Mesenteric fat pad (tissue), 1 donor: ENCODE data around the gene CCDC81. TPM values are rescaled to one million over a fixed set of nuclear protein-coding genes. Genes with fewer than 3 reads are reported as not detected.
"Not testable (repeated sequence)": the region's sequence is repeated elsewhere in the genome, so short reads cannot be mapped to it uniquely, and the experiment has no call there.

Source experiments
- DNase-seq: peaks from one replicate; pipeline ENCODE4 v3.0.0-alpha.2; 2020; ENCODE audit warnings: low spot score
- total RNA-seq: library from RNA; stranded (reverse); fragmentation: NEBNext Ultra II Directional; extraction: Animal tissue kit (Norgen Biotek cat#: 25700); gene quantifications from one replicate; pipeline ENCODE4 v1.2.1, GENCODE V29; 2021
- donor health status: DM: yes; HTN: yes; CAD: no.

The CCDC81 gene
- total RNA-seq, 1 donor from 2014 or later = 0.64 TPM

DNA sequence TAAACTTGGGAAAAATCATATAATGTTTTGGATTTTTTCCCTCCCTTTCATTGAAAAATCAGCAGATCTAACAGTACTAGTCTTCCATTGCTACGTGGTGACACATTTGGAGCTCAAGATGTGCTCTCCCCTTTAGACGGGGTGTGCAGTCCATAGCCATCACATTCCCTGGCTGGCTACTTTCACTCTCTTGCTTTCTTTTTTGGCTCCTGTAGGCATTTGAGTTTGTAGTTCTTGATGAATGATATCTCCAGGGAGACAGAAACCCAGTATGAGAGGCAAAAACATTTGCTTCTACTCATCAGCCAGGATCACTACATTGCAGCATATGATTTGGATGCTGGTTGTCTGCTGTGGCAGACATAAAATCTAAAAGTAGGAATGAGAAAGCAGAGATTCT, 12.1 kb downstream of the CCDC81 start:
- no peak for DNase-seq

DNA sequence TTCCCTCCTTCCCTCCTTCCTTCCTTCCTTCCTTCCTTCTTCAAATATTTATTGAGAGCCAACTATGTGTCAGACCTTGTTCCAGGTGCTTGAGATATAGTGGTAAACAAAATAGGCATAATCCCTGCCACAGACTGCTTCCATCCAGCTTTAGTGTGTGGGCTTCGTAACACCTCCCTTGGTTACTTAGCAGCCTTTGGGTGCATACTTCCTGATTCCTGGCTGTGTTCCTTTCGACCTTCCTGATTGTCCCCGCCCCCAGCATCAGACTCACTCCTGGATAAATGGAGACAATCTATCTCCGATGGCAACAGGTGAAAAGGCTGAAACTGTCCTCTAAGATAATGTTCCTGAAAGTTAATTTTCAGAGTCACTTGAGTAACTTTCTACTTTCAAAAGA, 13.5 kb downstream of the CCDC81 start:
- no peak for DNase-seq

DNA sequence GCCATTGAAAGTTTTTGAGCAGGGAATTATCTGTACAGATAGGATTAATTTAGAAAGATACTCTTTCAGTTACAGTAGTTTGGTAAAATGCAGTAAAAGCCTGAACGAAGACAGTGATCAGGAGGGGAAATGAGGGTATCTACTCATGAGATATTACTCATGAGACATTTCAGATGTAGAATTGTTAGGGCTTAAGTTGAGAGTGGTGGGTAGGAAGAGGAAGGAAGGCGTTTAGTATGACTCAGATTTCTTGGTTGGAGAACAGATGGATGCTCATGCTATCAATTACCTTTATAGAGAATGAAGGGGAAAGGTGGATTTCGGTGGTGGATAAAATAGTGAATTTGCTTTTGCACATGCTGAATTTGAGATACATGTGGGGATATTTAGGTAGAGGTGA, 15.8 kb downstream of the CCDC81 start:
- DNase-seq = no peak

DNA sequence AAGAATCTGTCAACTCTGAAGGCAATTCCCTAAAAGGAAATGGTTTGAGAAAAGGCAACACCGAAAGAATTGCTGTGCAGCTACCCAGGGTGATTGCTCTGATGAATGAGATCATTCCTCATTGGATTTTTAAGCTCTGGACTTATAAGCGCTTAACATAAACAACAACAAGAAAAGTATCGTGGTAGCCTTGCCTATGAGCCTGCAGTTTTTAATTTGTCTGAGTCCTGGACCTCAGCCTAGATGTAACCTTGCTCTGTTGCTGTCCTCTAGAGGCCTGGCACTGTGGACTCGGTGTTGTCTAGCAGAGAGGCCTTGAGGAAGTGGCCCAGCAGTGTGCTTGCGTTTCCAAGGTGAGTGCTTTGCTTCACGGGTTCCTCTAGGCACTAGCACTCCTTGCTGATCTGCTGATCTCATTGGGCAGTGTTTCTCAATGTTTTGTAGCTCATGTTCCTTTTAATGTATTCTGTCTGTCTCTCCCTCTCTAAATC, 20.4 kb downstream of the CCDC81 start:
- DNase-seq = no peak

DNA sequence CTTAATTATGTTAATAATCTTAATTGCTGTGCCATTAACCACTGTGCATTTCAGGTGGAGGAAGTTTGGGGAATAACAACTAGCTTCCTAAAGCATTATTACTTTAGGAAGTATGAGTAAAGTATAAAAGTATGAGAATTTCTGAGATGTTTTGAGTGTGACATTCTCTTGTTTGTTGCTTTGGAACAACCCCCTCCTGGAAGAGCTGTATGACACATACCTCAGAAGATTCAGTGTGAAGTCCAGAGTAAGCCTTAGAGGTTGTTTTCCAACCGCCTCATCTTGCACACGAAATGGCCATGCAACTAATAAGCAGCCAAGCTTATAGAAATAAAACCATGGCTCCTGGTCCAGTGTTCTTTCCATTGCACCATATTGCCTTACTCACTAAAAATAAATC, 21.7 kb downstream of the CCDC81 start:
- no peak for DNase-seq

DNA sequence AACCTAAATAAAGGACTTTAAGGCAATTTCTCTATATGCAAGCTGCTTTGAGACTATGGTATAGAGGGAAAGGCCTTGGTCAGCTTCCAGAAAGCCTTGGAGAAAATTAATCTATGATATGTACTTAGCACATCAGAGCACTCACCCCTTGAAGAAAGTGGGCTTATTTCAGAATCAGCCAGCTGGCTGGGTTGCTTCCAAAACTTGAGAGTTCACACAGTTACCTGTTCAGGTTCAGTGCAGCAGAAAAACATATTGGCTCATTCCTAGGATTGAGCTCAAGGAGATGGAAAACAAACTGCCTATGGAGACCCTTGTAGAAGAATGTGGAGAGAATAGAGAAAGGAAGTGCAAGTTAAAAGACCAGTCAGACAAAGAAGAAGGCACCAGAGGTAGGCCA, 22.7 kb downstream of the CCDC81 start:
- DNase-seq = no peak

DNA sequence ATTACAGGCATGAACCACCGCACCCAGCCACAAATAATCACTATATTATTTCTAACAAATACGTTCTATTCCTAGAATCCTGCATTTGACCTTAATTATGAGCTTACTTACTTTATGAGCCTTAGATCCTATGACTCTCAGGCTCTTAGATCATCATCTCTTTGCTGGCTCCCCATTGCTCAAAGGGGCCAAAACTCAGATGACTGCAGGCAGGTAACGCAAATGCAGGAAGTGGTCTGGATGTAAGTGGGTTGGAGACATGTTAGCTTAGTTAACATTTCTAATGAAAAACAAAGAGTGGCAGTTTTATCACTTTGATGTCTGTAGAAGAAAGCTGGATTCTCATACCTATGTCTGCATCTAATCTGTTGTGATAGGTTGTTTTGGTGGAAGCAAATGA, 23.4 kb downstream of the CCDC81 start:
- DNase-seq = no peak

DNA sequence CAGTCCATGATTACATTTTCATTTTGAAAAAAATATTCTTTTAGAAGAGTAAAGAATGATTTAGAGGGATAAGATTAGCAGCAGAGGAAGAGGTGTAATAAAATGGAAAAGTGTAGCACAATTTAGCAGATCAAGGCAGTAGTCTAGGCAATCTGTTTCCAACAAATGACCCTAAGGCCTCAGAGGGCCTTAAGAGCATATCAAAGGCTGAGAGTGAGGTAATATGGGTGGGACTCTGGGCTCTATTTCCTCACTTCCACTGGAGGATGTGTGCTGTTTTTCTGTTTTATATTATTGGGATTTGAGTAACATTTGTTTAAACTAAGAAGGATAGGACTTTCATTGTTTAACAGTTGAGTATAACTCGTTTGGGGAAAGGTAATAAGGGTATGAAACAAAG, 28.8 kb downstream of the CCDC81 start:
- DNase-seq = no peak

DNA sequence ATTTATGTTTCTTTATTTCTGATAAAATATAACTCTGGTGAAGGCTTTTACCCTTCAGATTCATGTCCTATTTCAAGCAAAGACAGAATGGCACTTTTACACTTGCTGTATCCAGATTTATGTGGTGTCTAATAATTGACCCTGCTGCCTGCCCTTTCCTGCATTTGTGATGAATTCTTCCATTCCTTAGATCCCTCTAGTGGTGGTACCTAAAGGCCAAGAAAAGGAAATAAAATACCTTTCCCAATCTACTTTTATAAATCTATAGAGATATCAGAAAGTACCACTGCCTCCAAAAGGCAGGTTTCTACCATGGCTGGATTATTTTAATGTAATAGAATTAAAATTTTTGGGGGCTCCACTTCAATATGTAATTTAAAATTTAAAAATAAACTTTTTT, 34.2 kb downstream of the CCDC81 start:
- DNase-seq = no peak

DNA sequence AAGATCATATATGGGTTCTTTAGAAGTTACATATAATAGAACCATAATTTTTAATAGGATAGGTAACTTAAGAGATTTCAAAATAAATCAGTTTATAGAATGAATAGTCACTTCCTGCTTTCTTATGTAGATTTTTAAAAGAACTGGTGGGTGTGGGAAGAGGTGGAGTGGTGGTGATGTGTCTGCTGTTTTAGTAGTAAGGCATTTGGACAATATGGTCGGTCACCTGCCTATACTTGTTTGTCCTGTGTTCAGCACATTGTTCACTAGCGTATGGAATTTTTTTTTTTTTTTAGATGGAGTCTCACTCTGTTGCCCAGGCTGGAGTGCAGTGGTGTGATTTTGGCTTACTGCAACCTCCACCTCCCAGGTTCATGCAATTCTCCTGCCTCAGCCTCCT, 39.3 kb downstream of the CCDC81 start:
- DNase-seq = no peak

DNA sequence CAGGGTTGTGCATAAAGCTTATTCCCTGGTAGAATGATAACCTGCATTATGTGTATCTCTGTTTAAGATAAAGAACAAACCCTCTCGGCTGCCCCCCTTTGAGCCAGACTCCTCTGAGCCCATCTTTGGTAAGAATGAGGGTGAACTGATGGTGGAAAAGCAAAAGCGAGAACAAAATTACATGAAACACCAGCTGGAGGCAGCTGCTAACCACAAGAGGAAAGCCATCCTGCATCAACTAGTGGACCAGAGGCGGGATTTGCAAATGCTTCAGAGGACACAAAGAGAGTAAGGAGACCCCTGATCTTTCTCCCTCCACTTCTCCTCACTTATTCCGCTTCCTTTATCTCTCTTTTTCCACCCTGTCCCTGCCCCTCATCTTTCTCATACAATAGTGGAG, 40.3 kb downstream of the CCDC81 start:
- DNase-seq = no peak

DNA sequence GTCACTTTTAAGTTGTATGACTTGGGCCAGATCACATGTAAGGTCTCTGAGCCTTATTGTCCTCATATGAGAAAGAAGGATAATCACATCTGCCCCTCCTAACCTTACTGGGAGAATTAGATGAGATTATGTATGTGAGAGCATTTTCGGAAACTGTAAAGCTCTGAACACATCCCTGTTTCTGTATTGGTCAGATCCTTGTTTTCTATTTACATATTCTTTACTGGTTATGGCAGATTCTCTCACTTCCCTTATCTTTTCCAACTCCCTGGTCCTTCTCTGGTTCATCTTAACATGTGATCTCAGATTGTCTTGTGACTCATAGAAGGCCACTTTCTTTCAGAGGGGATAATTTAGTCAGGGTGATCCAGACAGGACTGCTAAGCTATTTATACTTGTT, 41.8 kb downstream of the CCDC81 start:
- DNase-seq = no peak

DNA sequence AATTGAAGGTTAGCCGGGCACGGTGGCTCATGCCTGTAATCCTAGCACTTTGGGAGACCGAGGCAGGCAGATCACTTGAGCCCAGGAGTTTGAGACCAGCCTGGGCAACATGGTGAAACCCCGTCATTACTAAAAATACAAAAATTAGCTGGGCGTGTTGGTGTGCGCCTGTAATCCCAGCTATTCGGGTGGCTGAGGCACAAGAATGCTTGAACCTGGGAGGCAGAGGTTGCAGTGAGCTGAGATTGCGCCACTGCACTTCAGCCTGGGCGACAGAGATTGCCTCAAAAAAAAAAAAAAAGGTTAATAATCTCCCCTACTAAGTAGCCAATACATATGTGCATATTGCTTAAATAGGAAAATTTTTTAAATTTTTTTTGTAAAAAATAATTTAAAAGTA, 42.3 kb downstream of the CCDC81 start:
- DNase-seq = not testable (repeated sequence)

DNA sequence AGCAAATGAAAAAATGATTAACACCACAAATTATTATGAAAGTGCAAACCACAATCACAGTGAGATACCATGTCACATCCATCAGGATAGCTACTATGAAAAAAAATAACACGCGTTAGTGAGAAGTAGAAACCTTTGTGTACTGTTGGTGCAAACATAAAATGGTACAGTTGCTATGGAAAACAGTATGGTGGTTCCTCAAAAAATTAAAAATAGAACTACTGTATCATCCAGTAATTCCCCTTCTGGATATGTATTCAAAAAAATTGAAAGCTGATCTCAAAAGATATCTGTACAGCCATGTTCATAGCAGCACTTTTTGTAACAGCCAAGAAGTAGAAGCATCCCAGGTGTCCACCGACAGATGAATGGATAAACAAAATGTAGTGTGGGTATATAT, 43.4 kb downstream of the CCDC81 start:
- DNase-seq = no peak

DNA sequence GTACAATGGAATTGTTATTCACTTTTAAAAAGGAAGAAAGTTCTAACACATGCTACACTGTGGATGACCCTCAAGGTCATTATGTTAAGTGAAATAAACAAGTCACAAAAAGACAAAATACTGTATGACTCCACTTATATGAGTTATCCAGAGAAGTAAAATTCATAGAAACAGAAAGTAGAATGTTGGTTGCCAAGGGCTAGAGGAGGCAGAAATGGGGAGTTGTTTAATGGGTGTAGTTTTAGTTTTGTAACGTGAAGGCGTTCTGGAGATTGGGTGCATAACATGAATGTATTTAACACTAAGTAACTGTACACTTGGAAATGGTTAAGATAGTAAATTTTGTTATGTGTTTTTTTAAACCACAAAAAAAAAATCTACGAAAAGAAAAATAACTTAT, 43.8 kb downstream of the CCDC81 start:
- no peak for DNase-seq

DNA sequence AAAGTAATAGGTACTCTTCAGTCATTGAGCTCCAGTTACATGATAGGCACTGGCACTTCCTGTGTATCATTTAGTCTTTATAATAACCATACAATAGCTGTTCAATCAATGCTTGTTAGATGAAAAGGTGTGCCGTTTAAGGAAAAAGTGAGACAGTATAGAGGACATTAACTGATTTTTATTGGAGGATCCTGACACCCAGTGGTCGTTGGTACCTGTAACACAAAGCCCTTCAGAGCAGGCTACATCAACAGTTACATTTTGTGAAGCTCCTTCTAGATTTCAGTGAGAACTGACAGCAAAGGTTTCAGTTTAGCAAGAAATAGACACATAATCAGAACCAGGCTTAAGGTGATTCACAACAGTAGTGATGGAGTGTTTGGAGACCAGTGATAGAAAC, 44.2 kb downstream of the CCDC81 start:
- no peak for DNase-seq

DNA sequence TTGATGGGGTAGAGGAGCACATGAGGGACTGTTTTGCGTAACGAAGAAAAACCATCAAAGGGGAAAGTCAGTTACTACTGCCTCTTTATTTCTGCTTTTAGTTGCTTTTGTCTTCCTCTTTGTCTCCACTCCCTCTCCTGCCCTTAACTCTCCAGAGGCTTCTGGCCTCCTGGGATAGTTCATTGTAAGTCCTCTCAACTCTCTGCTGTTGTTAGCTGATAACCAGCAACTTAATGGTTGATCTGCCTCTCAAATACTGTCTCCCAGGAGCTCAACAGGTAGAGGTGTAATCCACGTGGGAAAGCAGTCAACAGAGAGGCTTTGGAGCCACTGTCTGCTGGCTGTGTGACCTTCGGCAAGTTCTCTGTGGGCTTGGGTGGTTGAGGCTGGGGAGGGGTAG, 47.3 kb downstream of the CCDC81 start:
- DNase-seq = no peak

DNA sequence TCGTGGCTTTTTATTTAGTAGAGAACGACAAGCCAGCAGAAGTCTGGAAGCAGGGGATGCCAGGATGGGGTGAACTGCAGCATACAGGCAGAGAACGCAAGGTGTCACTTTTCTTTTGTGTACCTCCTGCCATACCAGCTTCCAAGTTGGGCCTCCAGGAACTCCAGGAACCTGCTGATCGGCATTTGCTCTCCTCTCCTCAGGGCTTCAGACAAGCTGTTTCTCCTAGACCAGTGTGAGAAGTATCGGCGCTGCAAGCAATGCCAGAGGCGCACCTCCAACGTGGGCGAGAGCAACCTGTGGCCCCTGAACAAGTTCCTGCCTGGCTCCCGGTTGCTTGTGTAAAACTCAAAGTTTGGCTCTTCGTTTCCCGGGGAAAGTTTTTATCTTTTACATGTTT, 47.7 kb downstream of the CCDC81 start:
- no peak for DNase-seq

DNA sequence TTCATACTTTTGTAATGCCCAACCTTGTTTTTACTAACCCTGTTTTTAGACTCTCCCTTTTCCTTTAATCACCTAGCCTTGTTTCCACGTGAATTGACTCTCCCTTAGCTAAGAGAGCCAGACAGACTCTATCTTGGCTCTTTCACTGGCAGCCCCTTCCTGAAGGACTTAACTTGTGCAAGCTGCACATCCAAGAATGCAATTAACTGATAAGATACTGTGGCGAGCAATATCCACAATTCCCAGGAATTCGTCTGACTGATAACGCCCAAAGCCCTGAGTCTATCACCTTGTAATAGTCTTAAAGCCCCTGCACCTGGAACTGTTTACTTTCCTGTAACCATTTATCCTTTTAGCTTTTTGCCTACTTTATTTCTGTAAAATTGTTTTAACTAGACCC, 48.8 kb downstream of the CCDC81 start:
- DNase-seq = not testable (repeated sequence)

DNA sequence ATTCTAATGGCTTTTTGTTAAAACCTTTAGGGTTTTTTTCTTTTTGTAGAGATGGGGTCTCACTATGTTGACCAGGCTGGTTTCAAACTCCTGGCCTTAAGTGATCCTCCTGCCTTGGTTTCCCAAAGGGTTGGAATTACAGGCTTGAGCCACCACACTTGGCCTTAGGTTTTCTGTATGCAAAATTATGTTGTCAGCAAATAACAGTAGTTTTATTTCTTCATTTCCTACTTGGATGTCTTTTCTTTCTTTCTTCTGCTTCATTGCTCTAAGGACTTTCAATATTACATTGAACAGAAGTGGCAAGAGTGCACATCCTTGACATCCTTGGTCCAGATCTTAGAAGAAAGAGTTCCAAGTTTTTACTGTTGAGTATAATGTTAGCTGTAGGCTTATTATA, 52.8 kb downstream of the CCDC81 start:
- no peak for DNase-seq

DNA sequence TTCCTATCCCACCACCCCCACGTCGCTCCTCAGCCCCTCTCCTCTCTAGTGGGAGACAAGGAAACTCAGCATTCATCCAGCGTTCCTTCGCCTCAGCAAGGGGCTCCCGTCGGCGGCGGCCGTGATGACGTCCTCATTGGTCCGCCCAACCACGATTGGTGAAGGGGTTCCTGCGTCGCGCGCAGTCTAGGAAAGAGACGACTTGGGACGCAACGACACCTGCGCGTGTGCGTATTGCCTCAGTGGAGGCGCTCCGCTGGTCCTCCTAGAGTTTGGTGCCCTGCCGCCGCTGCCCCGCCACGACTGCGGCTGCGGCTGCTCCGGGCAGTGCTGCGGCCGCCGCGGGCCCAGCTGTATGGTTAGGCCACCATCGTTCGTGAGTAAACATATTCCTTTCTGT, 56.6 kb downstream of the CCDC81 start:
- DNase-seq = no peak

DNA sequence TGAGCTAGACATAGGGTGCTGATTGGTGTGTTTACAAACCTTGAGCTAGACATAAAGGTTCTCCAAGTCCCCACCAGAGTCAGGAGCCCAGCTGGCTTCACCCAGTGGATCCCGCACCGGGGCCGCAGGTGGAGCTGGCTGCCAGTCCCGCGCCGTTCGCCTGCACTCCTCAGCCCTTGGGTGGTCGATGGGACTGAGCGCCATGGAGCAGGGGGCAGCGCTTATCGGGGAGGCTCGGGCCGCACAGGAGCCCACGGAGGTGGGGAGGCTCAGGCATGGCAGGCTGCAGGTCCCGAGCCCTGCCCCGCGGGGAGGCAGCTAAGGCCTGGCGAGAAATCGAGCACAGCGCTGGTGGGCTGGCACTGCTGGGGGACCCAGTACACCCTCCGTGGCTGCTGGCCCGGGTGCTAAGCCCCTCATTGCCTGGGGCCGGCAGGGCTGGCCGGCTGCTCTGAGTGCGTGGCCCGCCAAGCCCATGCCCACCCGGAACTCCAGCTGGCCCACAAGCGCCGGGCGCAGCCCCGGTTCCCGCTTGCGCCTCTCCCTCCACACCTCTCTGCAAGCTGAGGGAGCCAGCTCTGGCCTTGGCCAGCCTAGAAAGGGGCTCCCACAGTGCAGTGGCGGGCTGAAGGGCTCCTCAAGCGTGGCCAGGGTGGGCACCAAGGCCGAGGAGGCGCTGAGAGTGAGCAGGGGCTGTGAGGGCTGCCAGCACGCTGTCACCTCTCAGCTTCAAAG, 58.8 kb downstream of the CCDC81 start:
- DNase-seq = not testable (repeated sequence)

DNA sequence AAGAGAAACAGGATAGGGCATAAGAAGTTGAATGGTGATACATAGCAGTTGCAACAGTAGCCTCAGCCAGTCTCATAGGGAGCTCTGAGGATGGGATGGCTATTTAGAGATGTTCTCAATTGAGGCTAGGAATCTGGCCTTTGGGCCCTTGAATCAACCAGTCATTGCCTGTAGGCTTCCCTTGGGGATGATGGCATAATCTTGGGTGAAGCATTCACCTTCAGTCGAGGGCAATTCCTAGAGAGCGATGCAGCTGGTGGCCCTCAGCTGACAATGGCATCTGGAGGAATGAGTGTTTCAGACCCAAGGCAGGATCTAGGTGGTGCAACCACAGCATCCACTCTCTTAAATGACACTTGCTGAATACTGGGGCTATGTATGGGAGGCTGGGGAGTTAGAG, 61.0 kb downstream of the CCDC81 start:
- no peak for DNase-seq

DNA sequence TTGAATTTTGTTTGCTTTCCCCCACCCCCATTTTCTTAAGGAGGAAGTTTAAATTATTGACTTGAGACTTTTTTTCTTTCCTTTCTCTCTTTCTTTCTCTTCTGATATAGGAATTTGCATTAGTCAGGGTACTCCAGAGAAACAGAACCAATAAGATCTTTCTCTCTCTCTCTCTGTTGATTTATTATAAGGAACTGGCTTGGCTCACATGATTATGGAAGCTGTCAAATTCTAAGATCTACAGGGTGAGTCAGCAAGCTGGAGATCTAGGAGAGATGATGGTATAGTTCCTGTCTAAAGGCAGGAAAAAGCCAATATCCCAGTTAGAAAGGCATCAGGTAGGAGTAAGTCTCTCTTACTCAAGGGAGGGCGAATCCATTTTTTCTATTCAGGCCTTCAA, 64.0 kb downstream of the CCDC81 start:
- DNase-seq = no peak
